HPDE6-E6E7 (cell line): ENCODE results near the gene LTBP2.

Experiments
- DNase-seq: peaks from one replicate; pipeline ENCODE4 v3.0.0; 2011; ENCODE audit warnings: missing footprints; ENCODE audit errors: extremely low spot score

Gene LTBP2

GRCh38 chr14:74638066-74638465 lies 26.0 kb upstream of the LTBP2 start:
- no peak for DNase-seq

GRCh38 chr14:74637178-74637550 lies 25.1 kb upstream of the LTBP2 start:
- no peak for DNase-seq

GRCh38 chr14:74636424-74637177 lies 24.6 kb upstream of the LTBP2 start:
- DNase-seq = no peak

GRCh38 chr14:74635847-74636246 lies 23.8 kb upstream of the LTBP2 start:
- DNase-seq = no peak

- no peak for DNase-seq
Observed at GRCh38 chr14:74634964-74635363, 22.9 kb upstream of the LTBP2 start.

- DNase-seq = no peak
Observed at GRCh38 chr14:74634481-74634880, 22.4 kb upstream of the LTBP2 start.

GRCh38 chr14:74630881-74631690 lies 19.0 kb upstream of the LTBP2 start:
- DNase-seq = no peak

GRCh38 chr14:74628418-74628817 lies 16.4 kb upstream of the LTBP2 start:
- DNase-seq = no peak

GRCh38 chr14:74627076-74627475 lies 15.0 kb upstream of the LTBP2 start:
- DNase-seq = no peak

GRCh38 chr14:74622257-74622656 lies 10.2 kb upstream of the LTBP2 start:
- no peak for DNase-seq

- DNase-seq = no peak
Observed at GRCh38 chr14:74621556-74621955, 9.5 kb upstream of the LTBP2 start.

GRCh38 chr14:74620923-74621322 lies 8.9 kb upstream of the LTBP2 start:
- DNase-seq = no peak

- peak; percentile 92 for DNase-seq
Observed at GRCh38 chr14:74620497-74620921, 8.5 kb upstream of the LTBP2 start.

- no peak for DNase-seq
Observed at GRCh38 chr14:74619672-74620131, 7.7 kb upstream of the LTBP2 start.

- no peak for DNase-seq
Observed at GRCh38 chr14:74618078-74618952, 6.3 kb upstream of the LTBP2 start.

- DNase-seq = no peak
Observed at GRCh38 chr14:74616996-74617700, 5.1 kb upstream of the LTBP2 start.

- DNase-seq = peak; percentile 84
Observed at GRCh38 chr14:74616507-74616906, 4.5 kb upstream of the LTBP2 start.

- DNase-seq = no peak
Observed at GRCh38 chr14:74615735-74616134, 3.7 kb upstream of the LTBP2 start.

GRCh38 chr14:74614508-74615495 lies 2.8 kb upstream of the LTBP2 start:
- DNase-seq = no peak
